ENCODE results near the gene KIAA1614. TPM values are rescaled to one million over a fixed set of nuclear protein-coding genes. Genes with fewer than 3 reads are reported as not detected.

KIAA1614 gene
- total RNA-seq (2021; fragmentation: NEBNext Ultra II Directional; extraction: Animal tissue kit (Norgen Biotek cat#: 25700)): 1 to 10 TPM; 2.9 to 4.7 (median 3.9) TPM
- long read RNA-seq, partial matches to known transcripts: 0 of 1 reads
- long read RNA-seq, other reads (novel, unspliced or antisense): 1 of 1 reads

GRCh38 chr1:180912801-180913565, at the start of gene KIAA1614:
KIAA1614 (plus strand) TSS chr1:180912897; CDS start chr1:180913244, 347 bp downstream.
- Mint-ChIP-seq H3K27ac (peak within 1 kb of the TSS; percentile 94), H3K36me3 (ENCODE audit: low read depth) (no peaks in the 10 kb centered on the region), H3K9me3 (no peaks in the 10 kb centered on the region), H3K4me3 (peak within 1 kb of the TSS; percentile 95), H3K27me3 (ENCODE audit: insufficient read depth) (peaks cover 5% of the 10 kb centered on the region), H3K4me1 (ENCODE audit: low read depth) (peaks cover 21% of the 10 kb centered on the region)
- no peak for DNase-seq
- no peak for TF ChIP-seq CTCF (IDR thresholded peaks at IDR 0.05)

- Mint-ChIP-seq H3K4me3 (no peak overlapping the region), H3K9me3 (no peaks in the 10 kb centered on the region), H3K36me3 (ENCODE audit: low read depth) (no peaks in the 10 kb centered on the region), H3K27me3 (ENCODE audit: insufficient read depth) (no peaks in the 10 kb centered on the region), H3K27ac (no peak overlapping the region), H3K4me1 (ENCODE audit: low read depth) (peaks cover 42% of the 10 kb centered on the region)
- peak; percentile 50 for DNase-seq
- peak; percentile 93 for TF ChIP-seq CTCF (IDR thresholded peaks at IDR 0.05)
Observed at GRCh38 chr1:180863158-180863775, 49.4 kb upstream of the KIAA1614 start.

- peak; percentile 80 for TF ChIP-seq CTCF (IDR thresholded peaks at IDR 0.05)
- H3K4me1 Mint-ChIP-seq (ENCODE audit: low read depth): peaks cover 18% of the 10 kb centered on the region
- DNase-seq: peak; percentile 59
- peak overlapping the region; percentile 63 for H3K27ac Mint-ChIP-seq
- no peaks in the 10 kb centered on the region for H3K36me3 Mint-ChIP-seq (ENCODE audit: low read depth)
- H3K4me3 Mint-ChIP-seq: no peak overlapping the region
- H3K27me3 Mint-ChIP-seq (ENCODE audit: insufficient read depth): no peaks in the 10 kb centered on the region
- H3K9me3 Mint-ChIP-seq: no peaks in the 10 kb centered on the region
Observed at GRCh38 chr1:180881806-180882509, 30.7 kb upstream of the KIAA1614 start.

- Mint-ChIP-seq H3K36me3 (ENCODE audit: low read depth) (no peaks in the 10 kb centered on the region), H3K4me3 (no peak overlapping the region), H3K27me3 (ENCODE audit: insufficient read depth) (no peaks in the 10 kb centered on the region), H3K9me3 (no peaks in the 10 kb centered on the region), H3K4me1 (ENCODE audit: low read depth) (peaks cover 18% of the 10 kb centered on the region), H3K27ac (no peak overlapping the region)
- no peak for TF ChIP-seq CTCF (IDR thresholded peaks at IDR 0.05)
- DNase-seq: no peak
Observed at GRCh38 chr1:180884588-180885300, 28.0 kb upstream of the KIAA1614 start.

GRCh38 chr1:180886338-180886737, 26.4 kb upstream of the KIAA1614 start:
- no peaks in the 10 kb centered on the region for H3K9me3 Mint-ChIP-seq
- no peak overlapping the region for H3K27ac Mint-ChIP-seq
- no peaks in the 10 kb centered on the region for H3K36me3 Mint-ChIP-seq (ENCODE audit: low read depth)
- no peak for DNase-seq
- no peak for TF ChIP-seq CTCF (IDR thresholded peaks at IDR 0.05)
- peaks cover 9% of the 10 kb centered on the region for H3K4me1 Mint-ChIP-seq (ENCODE audit: low read depth)
- H3K4me3 Mint-ChIP-seq: no peak overlapping the region
- no peaks in the 10 kb centered on the region for H3K27me3 Mint-ChIP-seq (ENCODE audit: insufficient read depth)
